Mesenchymal stem cell (in vitro differentiated cells and primary cell): ENCODE data around the gene PIP5K1B.

Source experiments
- DNase-seq: peaks from one replicate; pipeline ENCODE4 v3.0.0-alpha.2; 2013
- H2AFZ ChIP-seq: one replicate; pipeline ENCODE4 v1.6.1; 2013; ENCODE audit warnings: low read depth, mild to moderate bottlenecking, control low read depth, inconsistent platforms, low read length, moderate library complexity
- H2AK5ac ChIP-seq: 2 replicates; pipeline ENCODE4 v1.6.1; 2013; ENCODE audit warnings: low read length, moderate library complexity, mild to moderate bottlenecking, inconsistent platforms; ENCODE audit not compliant: severe bottlenecking
- H2BK120ac ChIP-seq: one replicate; pipeline ENCODE4 v1.6.1; 2013; ENCODE audit warnings: low read depth, mild to moderate bottlenecking, inconsistent platforms, low read length, moderate library complexity
- H2BK12ac ChIP-seq, 2 experiments: one replicate each; pipeline ENCODE4 v1.6.1; 2013; ENCODE audit warnings: inconsistent platforms in 2 of 2, low read length in 2 of 2, mild to moderate bottlenecking in 2 of 2, moderate library complexity in 2 of 2, control low read depth in 1 of 2
- H2BK15ac ChIP-seq: one replicate; pipeline ENCODE4 v1.6.1; 2013; ENCODE audit warnings: mild to moderate bottlenecking, low read depth, inconsistent platforms; ENCODE audit not compliant: poor library complexity, severe bottlenecking
- H2BK5ac ChIP-seq: 2 replicates; pipeline ENCODE4 v1.6.1; 2013; ENCODE audit warnings: low read depth, mild to moderate bottlenecking, low read length, control low read depth, inconsistent platforms; ENCODE audit not compliant: poor library complexity, severe bottlenecking
- H3K14ac ChIP-seq, 2 experiments: one replicate each; pipeline ENCODE4 v1.6.1; 2013; ENCODE audit warnings: inconsistent platforms in 2 of 2, low read length in 2 of 2, control low read depth in 1 of 2, mild to moderate bottlenecking in 1 of 2, moderate library complexity in 1 of 2
- H3K18ac ChIP-seq, 2 experiments: one replicate each; pipeline ENCODE4 v1.6.1; 2013; ENCODE audit warnings: inconsistent platforms in 2 of 2, low read length in 2 of 2, control low read depth in 1 of 2, low read depth in 1 of 2, mild to moderate bottlenecking in 1 of 2
- H3K23ac ChIP-seq, 2 experiments: one replicate each; pipeline ENCODE4 v1.6.1; 2013; ENCODE audit warnings: inconsistent platforms in 2 of 2, low read length in 2 of 2, mild to moderate bottlenecking in 2 of 2, moderate library complexity in 2 of 2, control low read depth in 1 of 2
- H3K27ac ChIP-seq: 2 replicates; pipeline ENCODE4 v1.5.1; 2013; ENCODE audit warnings: mild to moderate bottlenecking, moderate library complexity, low read length, control low read depth, inconsistent platforms; ENCODE audit not compliant: poor library complexity, severe bottlenecking
- H3K27me3 ChIP-seq, 2 experiments: 2 replicates each; pipeline versions ENCODE4 v1.6.1 to v1.7.0; 2013; ENCODE audit warnings: low read length in 2 of 2, mild to moderate bottlenecking in 2 of 2, moderate library complexity in 2 of 2, control low read depth in 1 of 2, inconsistent platforms in 1 of 2; ENCODE audit not compliant: control insufficient read depth in 1 of 2, insufficient read depth in 1 of 2
- H3K36me3 ChIP-seq, 2 experiments: 2 replicates each; pipeline versions ENCODE4 v1.6.1 to v1.7.0; 2013; ENCODE audit warnings: low read length in 2 of 2, control low read depth in 1 of 2, inconsistent platforms in 1 of 2, low read depth in 1 of 2, mild to moderate bottlenecking in 1 of 2; ENCODE audit not compliant: insufficient read depth in 2 of 2, control insufficient read depth in 1 of 2
- H3K4ac ChIP-seq, 2 experiments: one replicate each; pipeline ENCODE4 v1.6.1; 2013; ENCODE audit warnings: inconsistent platforms in 2 of 2, low read length in 2 of 2, mild to moderate bottlenecking in 2 of 2, moderate library complexity in 2 of 2, control low read depth in 1 of 2, low read depth in 1 of 2
- H3K4me1 ChIP-seq: 2 replicates; pipeline ENCODE4 v1.6.1; 2013; ENCODE audit warnings: low read depth, low read length, control low read depth; ENCODE audit not compliant: control insufficient read depth, insufficient read depth
- H3K4me2 ChIP-seq: 2 replicates; pipeline ENCODE4 v1.6.1; 2013; ENCODE audit warnings: low read length, mild to moderate bottlenecking, inconsistent platforms; ENCODE audit not compliant: poor library complexity, severe bottlenecking
- H3K4me3 ChIP-seq, 2 experiments: 2 replicates each; pipeline versions ENCODE4 v1.5.1 to v1.7.0; 2013; ENCODE audit warnings: low read length in 2 of 2, mild to moderate bottlenecking in 2 of 2, control low read depth in 1 of 2, low read depth in 1 of 2; ENCODE audit not compliant: insufficient read depth in 1 of 2
- H3K79me1 ChIP-seq: replicated peaks from 2 replicates; pipeline ENCODE4 v1.6.1; 2013; ENCODE audit warnings: mild to moderate bottlenecking, control low read depth, low read length, inconsistent platforms; ENCODE audit not compliant: poor library complexity, severe bottlenecking
- H3K9ac ChIP-seq: 2 replicates; pipeline ENCODE4 v1.7.0; 2013; ENCODE audit warnings: mild to moderate bottlenecking, low read length, moderate library complexity
- H3K9me3 ChIP-seq: 2 replicates; pipeline ENCODE4 v1.7.0; 2013; ENCODE audit warnings: mild to moderate bottlenecking, low read length; ENCODE audit not compliant: control insufficient read depth
- H4K8ac ChIP-seq: one replicate; pipeline ENCODE4 v1.6.1; 2013; ENCODE audit warnings: inconsistent platforms, mild to moderate bottlenecking, low read length, moderate library complexity
- H4K91ac ChIP-seq: one replicate; pipeline ENCODE4 v1.6.1; 2013; ENCODE audit warnings: mild to moderate bottlenecking, low read length, inconsistent platforms
- WGBS: methylation state at CpG from one replicate; pipeline ENCODE4 v1.1.7; 2013; ENCODE audit warnings: mixed read lengths; 5-methylcytosine and 5-hydroxymethylcytosine counted together

The PIP5K1B gene

DNA sequence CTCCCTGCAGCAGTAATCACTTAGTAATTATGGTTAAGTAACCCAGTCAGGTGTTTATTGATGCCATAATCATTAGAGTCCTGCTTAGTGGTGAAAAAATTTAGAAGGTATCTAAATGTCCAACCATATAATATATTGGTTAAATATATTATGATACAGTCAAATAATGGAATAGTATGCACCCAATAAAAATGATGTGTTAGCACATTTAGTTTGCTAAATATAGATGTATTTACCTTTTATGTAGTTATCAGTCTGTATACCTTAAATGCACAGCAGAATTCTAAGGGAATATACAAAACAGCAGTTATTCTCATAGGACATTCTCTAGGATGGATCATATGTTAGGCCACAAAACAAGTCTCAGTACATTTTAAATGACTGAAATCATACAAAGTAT lies 218.4 kb downstream of the PIP5K1B start:
- no peak overlapping the region for H4K91ac ChIP-seq

DNA sequence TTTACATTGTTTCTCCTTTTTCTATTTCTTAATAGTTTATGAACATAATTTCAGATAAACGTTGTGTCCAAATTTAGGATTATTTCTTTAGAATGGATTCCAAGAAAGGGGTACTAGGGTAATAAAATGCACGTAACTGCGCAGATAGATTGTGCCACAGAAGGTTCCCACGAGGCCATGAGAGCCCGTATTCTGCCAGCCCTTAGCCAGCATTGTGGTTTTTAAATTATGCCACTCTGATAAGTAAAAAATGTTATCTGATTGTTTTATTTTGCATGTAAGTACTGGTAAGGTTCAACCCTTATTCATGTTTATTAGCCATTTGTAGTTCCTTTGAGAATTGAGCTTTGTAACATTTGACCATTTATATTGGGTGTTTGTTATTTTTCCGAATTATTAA lies 220.1 kb downstream of the PIP5K1B start:
- Histone ChIP-seq H2BK15ac (no peak overlapping the region), H3K4ac (no peak overlapping the region), H3K9me3 (no peaks in the 10 kb centered on the region), H2BK120ac (no peak overlapping the region), H3K27ac (no peak overlapping the region), H3K14ac (no peak overlapping the region), H3K18ac (no peak overlapping the region), H4K91ac (no peak overlapping the region), H2BK5ac (no peak overlapping the region), H3K4me2 (no peak overlapping the region), H3K9ac (no peak overlapping the region), H2BK12ac (no peak overlapping the region), H3K27me3 (no peaks in the 10 kb centered on the region), H3K4me3 (no peak overlapping the region), H3K36me3 (no peaks in the 10 kb centered on the region), H2AFZ (no peak overlapping the region), H2AK5ac (no peak overlapping the region), H4K8ac (no peak overlapping the region), H3K79me1 (no peaks in the 10 kb centered on the region), H3K23ac (no peak overlapping the region), H3K4me1 (no peaks in the 10 kb centered on the region)
- 71% methylated on average over 5 of the region's 6 CpGs for WGBS
- no peak for DNase-seq

More for the DNA sequence above, 218.4 kb downstream of the PIP5K1B start:
- Histone ChIP-seq H3K14ac (no peak overlapping the region), H3K4ac (no peak overlapping the region), H4K8ac (no peak overlapping the region), H2BK15ac (no peak overlapping the region), H3K4me1 (no peaks in the 10 kb centered on the region), H3K9ac (no peak overlapping the region), H2AFZ (no peak overlapping the region), H3K9me3 (no peaks in the 10 kb centered on the region), H3K27ac (no peak overlapping the region), H3K4me2 (no peak overlapping the region), H3K23ac (no peak overlapping the region), H3K79me1 (no peaks in the 10 kb centered on the region), H3K18ac (no peak overlapping the region), H2BK120ac (no peak overlapping the region), H2BK5ac (no peak overlapping the region), H2BK12ac (no peak overlapping the region), H2AK5ac (no peak overlapping the region), H3K4me3 (no peak overlapping the region), H3K36me3 (no peaks in the 10 kb centered on the region), H3K27me3 (no peaks in the 10 kb centered on the region)
- DNase-seq, result no peak

GRCh38 chr9:68927165-68927564 lies 222.1 kb downstream of the PIP5K1B start:
- H2BK120ac ChIP-seq, result no peak overlapping the region
- H3K4me1 ChIP-seq, result no peaks in the 10 kb centered on the region
- H3K4me2 ChIP-seq, result no peak overlapping the region
- H2BK12ac ChIP-seq, result no peak overlapping the region
- H3K79me1 ChIP-seq, result no peaks in the 10 kb centered on the region
- no peaks in the 10 kb centered on the region for H3K27me3 ChIP-seq
- H4K91ac ChIP-seq, result no peak overlapping the region
- WGBS, result 93% methylated on average over 1 of the region's 2 CpGs
- H3K9ac ChIP-seq, result no peak overlapping the region
- no peak overlapping the region for H3K4ac ChIP-seq
- no peaks in the 10 kb centered on the region for H3K36me3 ChIP-seq
- H3K23ac ChIP-seq, result no peak overlapping the region
- no peak for DNase-seq
- no peak overlapping the region for H3K27ac ChIP-seq
- no peak overlapping the region for H3K4me3 ChIP-seq
- H2AK5ac ChIP-seq, result no peak overlapping the region
- H2AFZ ChIP-seq, result no peak overlapping the region
- no peaks in the 10 kb centered on the region for H3K9me3 ChIP-seq
- H4K8ac ChIP-seq, result no peak overlapping the region
- H3K18ac ChIP-seq, result no peak overlapping the region
- no peak overlapping the region for H2BK15ac ChIP-seq
- no peak overlapping the region for H3K14ac ChIP-seq
- no peak overlapping the region for H2BK5ac ChIP-seq

DNA sequence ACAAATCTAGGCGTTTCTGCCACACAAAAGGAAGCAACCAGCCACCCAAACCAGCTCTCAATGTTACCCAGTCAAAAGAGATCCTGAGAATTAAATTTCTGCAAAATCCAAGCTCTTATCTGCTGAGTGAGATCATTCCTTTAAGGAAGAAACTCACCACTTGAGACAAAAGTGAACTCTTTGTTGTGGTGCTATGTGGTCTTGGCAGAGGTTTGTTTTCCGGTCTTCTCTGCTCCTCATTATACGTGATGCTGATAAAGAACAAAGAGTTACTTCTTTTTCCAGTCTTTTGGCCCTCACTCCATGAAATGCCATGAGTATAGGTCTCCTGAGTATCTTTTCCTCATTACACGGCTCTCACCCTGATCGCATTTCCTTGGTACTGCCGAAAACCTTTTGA lies 226.8 kb downstream of the PIP5K1B start:
- H2BK120ac ChIP-seq, result no peak overlapping the region
- no peak overlapping the region for H4K91ac ChIP-seq
- no peak overlapping the region for H2BK5ac ChIP-seq
- H3K27me3 ChIP-seq, result no peaks in the 10 kb centered on the region
- H2BK15ac ChIP-seq, result no peak overlapping the region
- no peak overlapping the region for H3K23ac ChIP-seq
- no peak overlapping the region for H3K27ac ChIP-seq
- H3K79me1 ChIP-seq, result no peaks in the 10 kb centered on the region
- no peak overlapping the region for H3K18ac ChIP-seq
- no peak overlapping the region for H4K8ac ChIP-seq
- 94% methylated on average over 5 of the region's 6 CpGs for WGBS
- no peak overlapping the region for H2BK12ac ChIP-seq
- DNase-seq, result no peak
- H3K4me3 ChIP-seq, result no peak overlapping the region
- no peak overlapping the region for H3K4ac ChIP-seq
- no peaks in the 10 kb centered on the region for H3K4me1 ChIP-seq
- no peak overlapping the region for H2AK5ac ChIP-seq
- no peak overlapping the region for H3K14ac ChIP-seq
- no peak overlapping the region for H2AFZ ChIP-seq
- H3K4me2 ChIP-seq, result no peak overlapping the region
- H3K36me3 ChIP-seq, result no peaks in the 10 kb centered on the region
- H3K9me3 ChIP-seq, result no peaks in the 10 kb centered on the region
- no peak overlapping the region for H3K9ac ChIP-seq
